GM12878 (cell line): Measurements from ENCODE around the gene ANKRD11. TPM values are rescaled to one million over a fixed set of nuclear protein-coding genes. Genes with fewer than 3 reads are reported as not detected.

Source experiments
- ATAC-seq: fragments of 200-7000 bp; cut with Tn5 transposase; 3 replicates; pipeline ENCODE4 v1.9.1; 2020; ENCODE audit warnings: mild to moderate bottlenecking, moderate library complexity
- BruUV-seq: library from RNA; stranded (reverse); fragments of 400-500 nt; replicated peaks from 2 replicates; lab custom pipeline; 2021; lab: Mats Ljungman, UMichigan
- CTCF ChIA-PET: fragments of 300-600 bp; sonication (Branson Sonifier 250); formaldehyde crosslinking; extraction: SDS; loops from one replicate; lab custom pipeline; 2021; ENCODE audit warnings: inconsistent platforms; lab: Yijun Ruan, JAX
- POLR2A ChIA-PET: fragments of 350-600 bp; formaldehyde crosslinking; extraction: SDS; loops from one replicate; lab custom pipeline; 2021; ENCODE audit warnings: inconsistent platforms; lab: Charles Lee
- RAD21 ChIA-PET: fragments of 300-600 bp; sonication (Branson Sonifier 250); formaldehyde crosslinking; loops from one replicate; lab custom pipeline; 2023; ENCODE audit warnings: antibody characterized with exemption; ENCODE audit not compliant: unreplicated experiment; lab: Charles Lee
- SMC1A ChIA-PET: fragments of 300-600 bp; sonication (Branson Sonifier 250); formaldehyde crosslinking; loops from one replicate; lab custom pipeline; 2023; ENCODE audit not compliant: unreplicated experiment, uncharacterized antibody; lab: Charles Lee
- DNase-seq: peaks from one replicate; pipeline ENCODE4 v3.0.0-alpha.2; 2011; ENCODE audit warnings: low read depth, low spot score
- FAIRE-seq: peaks from 3 replicates; lab custom pipeline; 2011; peaks lifted over from hg19 to GRCh38; lab: Jason Lieb, UNC
- H2AFZ ChIP-seq: 2 replicates; pipeline ENCODE4 v1.6.0; 2011; ENCODE audit warnings: low read depth, low read length, control low read depth; ENCODE audit not compliant: control insufficient read depth
- H3K27ac ChIP-seq: 2 replicates; pipeline ENCODE4 v1.5.1; 2011; ENCODE audit warnings: control low read depth; ENCODE audit not compliant: control insufficient read depth, insufficient read depth
- H3K27me3 ChIP-seq, 2 experiments: replicated peaks in 1 of 2; 2 replicates each; pipeline versions ENCODE4 v1.6.0 to v1.6.1; 2011; ENCODE audit warnings: low read length in 1 of 2; ENCODE audit not compliant: control insufficient read depth in 2 of 2, insufficient read depth in 2 of 2
- H3K36me3 ChIP-seq, 2 experiments: 2 replicates each; pipeline ENCODE4 v1.5.1; 2011; ENCODE audit warnings: low read length in 1 of 2; ENCODE audit not compliant: control insufficient read depth in 2 of 2, insufficient read depth in 2 of 2
- H3K4me1 ChIP-seq: 2 replicates; pipeline ENCODE4 v1.6.1; 2011; ENCODE audit warnings: mild to moderate bottlenecking, low read length, moderate library complexity, mixed read lengths; ENCODE audit not compliant: control insufficient read depth, insufficient read depth
- H3K4me2 ChIP-seq: 2 replicates; pipeline ENCODE4 v1.6.0; 2011; ENCODE audit warnings: control low read depth; ENCODE audit not compliant: control insufficient read depth, insufficient read depth
- H3K4me3 ChIP-seq: fragments of 200-600 bp; sonication (generic); 2 replicates; pipeline ENCODE4 v1.5.1; 2016
- H3K79me2 ChIP-seq: 2 replicates; pipeline ENCODE4 v1.6.0; 2011; ENCODE audit warnings: low read length; ENCODE audit not compliant: control insufficient read depth, insufficient read depth
- H3K9ac ChIP-seq: 2 replicates; pipeline ENCODE4 v1.8.0; 2011; ENCODE audit warnings: low read length, control low read depth, mixed read lengths; ENCODE audit not compliant: control insufficient read depth, insufficient read depth
- H3K9me3 ChIP-seq: replicated peaks from 3 replicates; pipeline ENCODE4 v1.5.1; 2011; ENCODE audit warnings: mild to moderate bottlenecking, low read length; ENCODE audit not compliant: control insufficient read depth, insufficient read depth
- H4K20me1 ChIP-seq: 2 replicates; pipeline ENCODE4 v1.6.0; 2011; ENCODE audit not compliant: control insufficient read depth, insufficient read depth
- ATF7 ChIP-seq: fragments of 450-650 bp; IDR thresholded peaks from 2 replicates; pipeline ENCODE4 v1.6.1; 2016; ENCODE audit warnings: low read depth, mild to moderate bottlenecking
- RAD51 ChIP-seq: fragments of 450-650 bp; IDR thresholded peaks from 2 replicates; pipeline ENCODE4 v1.6.1; 2016; ENCODE audit warnings: moderate library complexity, mild to moderate bottlenecking, inconsistent platforms
- SREBF1 ChIP-seq: IDR thresholded peaks from 2 replicates; pipeline ENCODE4 v1.6.1; 2012; ENCODE audit warnings: mild to moderate bottlenecking, low read length
- STAT1 ChIP-seq: fragments of 450-650 bp; conservative IDR thresholded peaks from 2 replicates; pipeline ENCODE4 v1.6.1; 2014; ENCODE audit warnings: antibody characterized with exemption, mild to moderate bottlenecking
- ZNF207 ChIP-seq: fragments of 450-650 bp; IDR thresholded peaks from 2 replicates; pipeline ENCODE4 v1.6.1; 2014; ENCODE audit warnings: antibody characterized with exemption, mild to moderate bottlenecking, borderline replicate concordance
- WGBS: methylation state at CpG from one replicate; pipeline ENCODE4 v1.1.6; 2016; ENCODE audit warnings: low lambda C conversion rate; ENCODE audit not compliant: insufficient replicate concordance, insufficient coverage; ENCODE audit errors: missing lambda C conversion rate; 5-methylcytosine and 5-hydroxymethylcytosine counted together
- in situ Hi-C: fragments of 300-500 bp; cut with MboI; formaldehyde crosslinking; loops from 9 replicates; pipeline ENCODE4 v1.14.3; 2018; ENCODE audit warnings: mixed read lengths
- intact Hi-C: fragments of 100-400 bp; cut with micrococcal nuclease; formaldehyde crosslinking; loops from one replicate; pipeline ENCODE4 v1.14.2; 2022; ENCODE audit not compliant: unreplicated experiment
- polyA plus RNA-seq, 11 experiments: library from polyadenylated mRNA; depleted of rRNA in 4 of 11; unstranded in 6 of 11; stranded (reverse) in 5 of 11; fragments of >200 nt; fragmentation: Nextera tagmentation in 4 of 11; fragmentation: Illumina TruSeq in 1 of 11; extraction: Ambion mirVana in 4 of 11; extraction: Trizol in 1 of 11; gene quantifications; 1 replicate in 1 of 11; 2 replicates in 10 of 11; pipeline versions ENCODE4 v1.2.1 to v1.2.3, GENCODE V29; 2011 to 2016; ENCODE audit warnings: inconsistent platforms in 2 of 11, missing spikeins in 2 of 11, low read depth in 1 of 11
- total RNA-seq, 4 experiments: library from RNA; depleted of rRNA in 3 of 4; stranded (reverse); fragments of >200 nt in 3 of 4; fragmentation: Illumina TruSeq in 1 of 4; extraction: Trizol in 1 of 4; gene quantifications; 2 replicates each; pipeline versions ENCODE4 v1.2.1 to v1.2.3, GENCODE V29; 2013 to 2021
- TF ChIP-seq, protein P1 (sequence below): fragments of 450-650 bp; conservative IDR thresholded peaks from 2 replicates; pipeline ENCODE4 v1.6.1; 2017; ENCODE audit warnings: mild to moderate bottlenecking, moderate library complexity
- TF ChIP-seq, protein P2 (sequence below): fragments of 450-650 bp; IDR thresholded peaks from 2 replicates; pipeline ENCODE4 v1.6.1; 2017; ENCODE audit warnings: mild to moderate bottlenecking, moderate library complexity
- TF ChIP-seq, protein P3 (sequence below): fragments of 450-650 bp; IDR thresholded peaks from 2 replicates; pipeline ENCODE4 v1.6.1; 2017; ENCODE audit warnings: mild to moderate bottlenecking, moderate library complexity
- TF ChIP-seq, protein P4 (sequence below): fragments of 450-650 bp; formaldehyde crosslinking; IDR thresholded peaks from 2 replicates; pipeline ENCODE4 v1.4.0; 2020; ENCODE audit warnings: mild to moderate bottlenecking, moderate library complexity

ANKRD11 gene
- total and polyA plus RNA-seq, 10 of the 15 experiments (the other 5 are each of a cell fraction or from before 2014, with no cell fraction given), result 5.1 to 103 (median 27.4) TPM

DNA sequence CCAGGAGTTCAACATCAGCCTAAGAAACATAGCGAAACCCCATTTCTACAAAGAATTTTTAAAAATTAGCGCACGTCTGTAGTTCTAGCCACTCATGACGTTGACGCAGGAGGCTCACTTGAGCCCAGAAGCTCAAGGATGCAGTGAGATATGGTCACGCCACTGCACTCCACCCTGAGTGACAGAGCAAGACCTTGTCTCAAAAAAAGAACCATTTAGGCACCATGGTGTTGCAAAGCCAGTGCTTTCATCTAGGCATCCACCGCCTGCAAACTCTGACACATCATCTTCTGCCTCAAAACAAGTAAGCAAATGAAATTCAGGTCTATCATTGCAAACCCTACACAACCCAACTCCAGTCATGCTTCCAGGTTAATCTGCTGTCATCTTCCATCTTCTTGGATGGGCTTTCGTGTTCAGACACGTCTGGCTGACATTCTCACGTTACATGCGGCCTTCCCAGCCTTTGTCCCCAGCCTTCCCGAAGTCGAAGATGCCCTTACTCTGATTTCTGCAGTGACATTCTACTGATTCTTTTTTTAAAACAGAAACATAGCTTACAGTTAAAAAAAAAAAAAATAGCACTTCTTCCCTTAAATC lies 8.9 kb downstream of the ANKRD11 start:
- Histone ChIP-seq H3K9ac (no peak overlapping the region), H2AFZ (no peak overlapping the region), H3K4me3 (no peak overlapping the region), H3K4me1 (peaks cover 76% of the 10 kb centered on the region), H4K20me1 (peaks cover 24% of the 10 kb centered on the region), H3K27ac (no peak overlapping the region), H3K79me2 (peaks cover 96% of the 10 kb centered on the region), H3K27me3 (no peaks in the 10 kb centered on the region), H3K9me3 (no peaks in the 10 kb centered on the region), H3K4me2 (peak overlapping the region; percentile 21; the same call in 1 of the 2 replicates), H3K36me3 (peaks cover 3 to 6% of the 10 kb centered on the region in 2 experiments; a peak in 3 of 4 replicates)
- no peak for DNase-seq
- ChIA-PET RAD21 (no interaction called here), CTCF (no interaction called here), POLR2A (interaction anchor here (0.6 to 1.0 kb wide), 4 partner anchors 9 to 141 kb away, joined by 3 read pairs; no protein-coding TSS in a partner anchor), SMC1A (no interaction called here)
- in situ Hi-C loops (no loop called here), intact Hi-C loops (no loop called here)
- ATAC-seq, result no peak
- FAIRE-seq, result no peak
- 97% methylated on average over 13 of the region's 13 CpGs for WGBS
- BruUV-seq, result no TSS peak
- TF ChIP-seq ATF7 (no peak), RAD51 (no peak), SREBF1 (no peak), STAT1 (no peak), ZNF207 (no peak)
- TF ChIP-seq, protein P1, sequence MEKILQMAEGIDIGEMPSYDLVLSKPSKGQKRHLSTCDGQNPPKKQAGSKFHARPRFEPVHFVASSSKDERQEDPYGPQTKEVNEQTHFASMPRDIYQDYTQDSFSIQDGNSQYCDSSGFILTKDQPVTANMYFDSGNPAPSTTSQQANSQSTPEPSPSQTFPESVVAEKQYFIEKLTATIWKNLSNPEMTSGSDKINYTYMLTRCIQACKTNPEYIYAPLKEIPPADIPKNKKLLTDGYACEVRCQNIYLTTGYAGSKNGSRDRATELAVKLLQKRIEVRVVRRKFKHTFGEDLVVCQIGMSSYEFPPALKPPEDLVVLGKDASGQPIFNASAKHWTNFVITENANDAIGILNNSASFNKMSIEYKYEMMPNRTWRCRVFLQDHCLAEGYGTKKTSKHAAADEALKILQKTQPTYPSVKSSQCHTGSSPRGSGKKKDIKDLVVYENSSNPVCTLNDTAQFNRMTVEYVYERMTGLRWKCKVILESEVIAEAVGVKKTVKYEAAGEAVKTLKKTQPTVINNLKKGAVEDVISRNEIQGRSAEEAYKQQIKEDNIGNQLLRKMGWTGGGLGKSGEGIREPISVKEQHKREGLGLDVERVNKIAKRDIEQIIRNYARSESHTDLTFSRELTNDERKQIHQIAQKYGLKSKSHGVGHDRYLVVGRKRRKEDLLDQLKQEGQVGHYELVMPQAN, result no peak
- TF ChIP-seq, protein P2, sequence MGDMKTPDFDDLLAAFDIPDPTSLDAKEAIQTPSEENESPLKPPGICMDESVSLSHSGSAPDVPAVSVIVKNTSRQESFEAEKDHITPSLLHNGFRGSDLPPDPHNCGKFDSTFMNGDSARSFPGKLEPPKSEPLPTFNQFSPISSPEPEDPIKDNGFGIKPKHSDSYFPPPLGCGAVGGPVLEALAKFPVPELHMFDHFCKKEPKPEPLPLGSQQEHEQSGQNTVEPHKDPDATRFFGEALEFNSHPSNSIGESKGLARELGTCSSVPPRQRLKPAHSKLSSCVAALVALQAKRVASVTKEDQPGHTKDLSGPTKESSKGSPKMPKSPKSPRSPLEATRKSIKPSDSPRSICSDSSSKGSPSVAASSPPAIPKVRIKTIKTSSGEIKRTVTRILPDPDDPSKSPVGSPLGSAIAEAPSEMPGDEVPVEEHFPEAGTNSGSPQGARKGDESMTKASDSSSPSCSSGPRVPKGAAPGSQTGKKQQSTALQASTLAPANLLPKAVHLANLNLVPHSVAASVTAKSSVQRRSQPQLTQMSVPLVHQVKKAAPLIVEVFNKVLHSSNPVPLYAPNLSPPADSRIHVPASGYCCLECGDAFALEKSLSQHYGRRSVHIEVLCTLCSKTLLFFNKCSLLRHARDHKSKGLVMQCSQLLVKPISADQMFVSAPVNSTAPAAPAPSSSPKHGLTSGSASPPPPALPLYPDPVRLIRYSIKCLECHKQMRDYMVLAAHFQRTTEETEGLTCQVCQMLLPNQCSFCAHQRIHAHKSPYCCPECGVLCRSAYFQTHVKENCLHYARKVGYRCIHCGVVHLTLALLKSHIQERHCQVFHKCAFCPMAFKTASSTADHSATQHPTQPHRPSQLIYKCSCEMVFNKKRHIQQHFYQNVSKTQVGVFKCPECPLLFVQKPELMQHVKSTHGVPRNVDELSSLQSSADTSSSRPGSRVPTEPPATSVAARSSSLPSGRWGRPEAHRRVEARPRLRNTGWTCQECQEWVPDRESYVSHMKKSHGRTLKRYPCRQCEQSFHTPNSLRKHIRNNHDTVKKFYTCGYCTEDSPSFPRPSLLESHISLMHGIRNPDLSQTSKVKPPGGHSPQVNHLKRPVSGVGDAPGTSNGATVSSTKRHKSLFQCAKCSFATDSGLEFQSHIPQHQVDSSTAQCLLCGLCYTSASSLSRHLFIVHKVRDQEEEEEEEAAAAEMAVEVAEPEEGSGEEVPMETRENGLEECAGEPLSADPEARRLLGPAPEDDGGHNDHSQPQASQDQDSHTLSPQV, result no peak
- TF ChIP-seq, protein P3, sequence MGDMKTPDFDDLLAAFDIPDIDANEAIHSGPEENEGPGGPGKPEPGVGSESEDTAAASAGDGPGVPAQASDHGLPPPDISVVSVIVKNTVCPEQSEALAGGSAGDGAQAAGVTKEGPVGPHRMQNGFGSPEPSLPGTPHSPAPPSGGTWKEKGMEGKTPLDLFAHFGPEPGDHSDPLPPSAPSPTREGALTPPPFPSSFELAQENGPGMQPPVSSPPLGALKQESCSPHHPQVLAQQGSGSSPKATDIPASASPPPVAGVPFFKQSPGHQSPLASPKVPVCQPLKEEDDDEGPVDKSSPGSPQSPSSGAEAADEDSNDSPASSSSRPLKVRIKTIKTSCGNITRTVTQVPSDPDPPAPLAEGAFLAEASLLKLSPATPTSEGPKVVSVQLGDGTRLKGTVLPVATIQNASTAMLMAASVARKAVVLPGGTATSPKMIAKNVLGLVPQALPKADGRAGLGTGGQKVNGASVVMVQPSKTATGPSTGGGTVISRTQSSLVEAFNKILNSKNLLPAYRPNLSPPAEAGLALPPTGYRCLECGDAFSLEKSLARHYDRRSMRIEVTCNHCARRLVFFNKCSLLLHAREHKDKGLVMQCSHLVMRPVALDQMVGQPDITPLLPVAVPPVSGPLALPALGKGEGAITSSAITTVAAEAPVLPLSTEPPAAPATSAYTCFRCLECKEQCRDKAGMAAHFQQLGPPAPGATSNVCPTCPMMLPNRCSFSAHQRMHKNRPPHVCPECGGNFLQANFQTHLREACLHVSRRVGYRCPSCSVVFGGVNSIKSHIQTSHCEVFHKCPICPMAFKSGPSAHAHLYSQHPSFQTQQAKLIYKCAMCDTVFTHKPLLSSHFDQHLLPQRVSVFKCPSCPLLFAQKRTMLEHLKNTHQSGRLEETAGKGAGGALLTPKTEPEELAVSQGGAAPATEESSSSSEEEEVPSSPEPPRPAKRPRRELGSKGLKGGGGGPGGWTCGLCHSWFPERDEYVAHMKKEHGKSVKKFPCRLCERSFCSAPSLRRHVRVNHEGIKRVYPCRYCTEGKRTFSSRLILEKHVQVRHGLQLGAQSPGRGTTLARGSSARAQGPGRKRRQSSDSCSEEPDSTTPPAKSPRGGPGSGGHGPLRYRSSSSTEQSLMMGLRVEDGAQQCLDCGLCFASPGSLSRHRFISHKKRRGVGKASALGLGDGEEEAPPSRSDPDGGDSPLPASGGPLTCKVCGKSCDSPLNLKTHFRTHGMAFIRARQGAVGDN, result no peak
- TF ChIP-seq, protein P4, sequence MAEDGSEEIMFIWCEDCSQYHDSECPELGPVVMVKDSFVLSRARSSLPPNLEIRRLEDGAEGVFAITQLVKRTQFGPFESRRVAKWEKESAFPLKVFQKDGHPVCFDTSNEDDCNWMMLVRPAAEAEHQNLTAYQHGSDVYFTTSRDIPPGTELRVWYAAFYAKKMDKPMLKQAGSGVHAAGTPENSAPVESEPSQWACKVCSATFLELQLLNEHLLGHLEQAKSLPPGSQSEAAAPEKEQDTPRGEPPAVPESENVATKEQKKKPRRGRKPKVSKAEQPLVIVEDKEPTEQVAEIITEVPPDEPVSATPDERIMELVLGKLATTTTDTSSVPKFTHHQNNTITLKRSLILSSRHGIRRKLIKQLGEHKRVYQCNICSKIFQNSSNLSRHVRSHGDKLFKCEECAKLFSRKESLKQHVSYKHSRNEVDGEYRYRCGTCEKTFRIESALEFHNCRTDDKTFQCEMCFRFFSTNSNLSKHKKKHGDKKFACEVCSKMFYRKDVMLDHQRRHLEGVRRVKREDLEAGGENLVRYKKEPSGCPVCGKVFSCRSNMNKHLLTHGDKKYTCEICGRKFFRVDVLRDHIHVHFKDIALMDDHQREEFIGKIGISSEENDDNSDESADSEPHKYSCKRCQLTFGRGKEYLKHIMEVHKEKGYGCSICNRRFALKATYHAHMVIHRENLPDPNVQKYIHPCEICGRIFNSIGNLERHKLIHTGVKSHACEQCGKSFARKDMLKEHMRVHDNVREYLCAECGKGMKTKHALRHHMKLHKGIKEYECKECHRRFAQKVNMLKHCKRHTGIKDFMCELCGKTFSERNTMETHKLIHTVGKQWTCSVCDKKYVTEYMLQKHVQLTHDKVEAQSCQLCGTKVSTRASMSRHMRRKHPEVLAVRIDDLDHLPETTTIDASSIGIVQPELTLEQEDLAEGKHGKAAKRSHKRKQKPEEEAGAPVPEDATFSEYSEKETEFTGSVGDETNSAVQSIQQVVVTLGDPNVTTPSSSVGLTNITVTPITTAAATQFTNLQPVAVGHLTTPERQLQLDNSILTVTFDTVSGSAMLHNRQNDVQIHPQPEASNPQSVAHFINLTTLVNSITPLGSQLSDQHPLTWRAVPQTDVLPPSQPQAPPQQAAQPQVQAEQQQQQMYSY (CRISPR knock-in tag), result no peak
